ENCODE results near the gene UTS2B.

DNA sequence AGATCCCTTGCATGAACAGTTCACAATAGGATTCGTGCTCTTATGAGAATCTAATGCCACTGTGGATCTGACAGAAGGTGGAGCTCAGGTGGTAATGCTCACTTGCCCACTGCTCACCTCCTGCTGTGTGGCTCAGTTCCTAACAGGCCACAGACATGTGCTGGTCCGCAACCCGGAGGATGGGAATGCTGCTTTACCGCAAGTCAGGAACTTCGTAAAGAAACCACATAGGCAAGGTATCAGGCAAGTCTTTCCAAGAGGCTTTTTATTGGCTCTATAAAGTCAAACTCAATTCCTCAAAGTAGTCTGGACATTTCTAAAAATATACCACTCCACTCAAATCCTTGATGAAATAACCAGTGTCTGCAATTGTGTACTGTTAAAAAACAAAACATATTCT is 75.2 kb downstream of the UTS2B start:
- TF ChIP-seq CTCF (IDR thresholded peaks at IDR 0.05) (no peak), POLR2A (IDR thresholded peaks at IDR 0.05) (no peak)

Data from uterus (tissue), 2 donors.